ENCODE measurements around the gene RFTN2.

DNA sequence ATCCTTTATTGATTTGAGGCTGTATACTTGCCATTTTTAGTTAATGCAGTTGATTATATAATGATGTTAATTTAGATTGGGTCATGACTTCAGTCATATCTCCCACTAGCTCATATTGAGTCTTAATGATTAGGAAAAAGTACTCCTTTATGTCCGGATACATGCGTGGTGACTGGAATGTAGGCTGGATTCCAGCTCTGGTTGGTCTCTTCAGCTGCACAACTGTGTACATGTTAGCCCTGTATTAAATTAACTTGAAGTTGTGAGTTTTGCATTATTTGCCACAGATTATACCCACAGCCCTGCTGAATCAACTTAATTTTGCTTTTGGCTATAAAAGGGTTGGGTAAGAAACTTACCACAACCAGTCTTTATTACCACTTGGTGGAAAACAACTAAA lies 137.0 kb downstream of the RFTN2 start:
- TF ChIP-seq CTCF (conservative IDR thresholded peaks at IDR 0.05; ENCODE audit: low read length) = no peak
- no peak for TF ChIP-seq EZH2phosphoT487 (IDR thresholded peaks at IDR 0.05; ENCODE audit: borderline replicate concordance, low read depth, low read length)
